WTC11 (cell line): Measurements from ENCODE around the gene HCST. TPM values are rescaled to one million over a fixed set of nuclear protein-coding genes. Genes with fewer than 3 reads are reported as not detected.

ENCODE experiments used
- ATAC-seq: fragments of 200-7000 bp; cut with Tn5 transposase; 2 replicates; pipeline ENCODE4 v1.10.0; 2021; ENCODE audit warnings: mild to moderate bottlenecking, moderate library complexity
- CTCF ChIA-PET: fragments of 300-600 bp; sonication (Branson Sonifier 250); formaldehyde crosslinking; loops from one replicate; lab custom pipeline; 2021; ENCODE audit warnings: antibody characterized with exemption; lab: Charles Lee
- POLR2A ChIA-PET: fragments of 350-600 bp; sonication (Branson Sonifier 250); formaldehyde crosslinking; loops from one replicate; lab custom pipeline; 2021; ENCODE audit warnings: antibody characterized with exemption; lab: Charles Lee
- DNase-seq: peaks from one replicate; pipeline ENCODE4 v3.0.0; 2021; ENCODE audit warnings: low spot score
- H3K27ac Mint-ChIP-seq: 2 replicates; pipeline ENCODE4 v1.8.0; 2021; ENCODE audit warnings: mixed read lengths
- H3K27me3 Mint-ChIP-seq: 2 replicates; pipeline ENCODE4 v1.8.0; 2021; ENCODE audit warnings: low read depth, mild to moderate bottlenecking, moderate library complexity, mixed read lengths
- H3K36me3 Mint-ChIP-seq: 2 replicates; pipeline ENCODE4 v1.8.0; 2021; ENCODE audit warnings: mixed read lengths
- H3K4me1 Mint-ChIP-seq: 2 replicates; pipeline ENCODE4 v1.8.0; 2022; ENCODE audit warnings: mixed read lengths
- H3K4me3 Mint-ChIP-seq: 2 replicates; pipeline ENCODE4 v1.8.0; 2021; ENCODE audit warnings: mild to moderate bottlenecking, moderate library complexity, mixed read lengths
- H3K9me3 Mint-ChIP-seq: 2 replicates; pipeline ENCODE4 v1.8.0; 2021; ENCODE audit warnings: mixed read lengths
- GABPB1 ChIP-seq: sonication (generic); formaldehyde crosslinking; IDR thresholded peaks from 2 replicates; pipeline ENCODE4 v1.8.1; 2023; ENCODE audit warnings: mild to moderate bottlenecking, missing genetic modification reagents
- MYBL2 ChIP-seq: sonication (generic); formaldehyde crosslinking; IDR thresholded peaks from 2 replicates; pipeline ENCODE4 v1.8.1; 2023; ENCODE audit warnings: mild to moderate bottlenecking, moderate library complexity, missing genetic modification reagents
- OVOL2 ChIP-seq: fragments of 250-450 bp; sonication (Bioruptor Pico); IDR thresholded peaks from 2 replicates; pipeline ENCODE4 v1.9.0; 2021; ENCODE audit warnings: mild to moderate bottlenecking, borderline replicate concordance
- TCF7 ChIP-seq: sonication (generic); formaldehyde crosslinking; IDR thresholded peaks from 2 replicates; pipeline ENCODE4 v1.8.0; 2022; ENCODE audit warnings: mild to moderate bottlenecking, low read depth, missing genetic modification reagents, moderate library complexity
- TEAD1 ChIP-seq: sonication (generic); formaldehyde crosslinking; IDR thresholded peaks from 2 replicates; pipeline ENCODE4 v1.8.0; 2022; ENCODE audit warnings: mild to moderate bottlenecking, missing genetic modification reagents
- TEAD4 ChIP-seq: sonication (generic); formaldehyde crosslinking; IDR thresholded peaks from 2 replicates; pipeline ENCODE4 v1.8.0; 2022; ENCODE audit warnings: mild to moderate bottlenecking, missing genetic modification reagents
- ZNF138 ChIP-seq: sonication (generic); formaldehyde crosslinking; conservative IDR thresholded peaks from 2 replicates; pipeline ENCODE4 v1.8.1; 2022; ENCODE audit warnings: mild to moderate bottlenecking, moderate library complexity, missing genetic modification reagents
- ZNF416 ChIP-seq: fragments of 250-450 bp; sonication (Bioruptor Pico); IDR thresholded peaks from 2 replicates; pipeline ENCODE4 v1.9.0; 2021; ENCODE audit warnings: mild to moderate bottlenecking, inconsistent platforms
- ZNF423 ChIP-seq: fragments of 250-450 bp; sonication (Bioruptor Pico); IDR thresholded peaks from 2 replicates; pipeline ENCODE4 v2.1.2; 2022; ENCODE audit warnings: mild to moderate bottlenecking, moderate library complexity
- ZNF671 ChIP-seq: fragments of 250-450 bp; sonication (Bioruptor Pico); IDR thresholded peaks from 2 replicates; pipeline ENCODE4 v1.8.0; 2021; ENCODE audit warnings: mild to moderate bottlenecking
- total RNA-seq: library from RNA; stranded (reverse); gene quantifications from 3 replicates; pipeline ENCODE4 v1.2.3, GENCODE V29; 2021
- TF ChIP-seq, protein P1 (sequence below): sonication (generic); formaldehyde crosslinking; IDR thresholded peaks from 2 replicates; pipeline ENCODE4 v1.8.0; 2023; ENCODE audit warnings: mild to moderate bottlenecking, missing genetic modification reagents
- TF ChIP-seq, protein P2 (sequence below): sonication (generic); formaldehyde crosslinking; IDR thresholded peaks from 2 replicates; pipeline ENCODE4 v1.8.1; 2022; ENCODE audit warnings: mild to moderate bottlenecking, moderate library complexity, missing genetic modification reagents
- TF ChIP-seq, protein P3 (sequence below): fragments of 250-450 bp; sonication (Bioruptor Pico); IDR thresholded peaks from 2 replicates; pipeline ENCODE4 v1.8.0; 2021; ENCODE audit warnings: mild to moderate bottlenecking
- TF ChIP-seq, protein P4 (sequence below): fragments of 250-450 bp; sonication (Bioruptor Pico); conservative IDR thresholded peaks from 2 replicates; pipeline ENCODE4 v1.9.0; 2021; ENCODE audit warnings: mild to moderate bottlenecking
- TF ChIP-seq, protein P5 (sequence below): sonication (generic); formaldehyde crosslinking; IDR thresholded peaks from 2 replicates; pipeline ENCODE4 v1.8.0; 2022; ENCODE audit warnings: mild to moderate bottlenecking, missing genetic modification reagents
- TF ChIP-seq, protein P6 (sequence below): sonication (generic); formaldehyde crosslinking; IDR thresholded peaks from 2 replicates; pipeline ENCODE4 v1.8.1; 2023; ENCODE audit warnings: mild to moderate bottlenecking, missing genetic modification reagents

HCST gene
- total RNA-seq, 1 experiment from 2014 or later: 1.9 TPM

DNA sequence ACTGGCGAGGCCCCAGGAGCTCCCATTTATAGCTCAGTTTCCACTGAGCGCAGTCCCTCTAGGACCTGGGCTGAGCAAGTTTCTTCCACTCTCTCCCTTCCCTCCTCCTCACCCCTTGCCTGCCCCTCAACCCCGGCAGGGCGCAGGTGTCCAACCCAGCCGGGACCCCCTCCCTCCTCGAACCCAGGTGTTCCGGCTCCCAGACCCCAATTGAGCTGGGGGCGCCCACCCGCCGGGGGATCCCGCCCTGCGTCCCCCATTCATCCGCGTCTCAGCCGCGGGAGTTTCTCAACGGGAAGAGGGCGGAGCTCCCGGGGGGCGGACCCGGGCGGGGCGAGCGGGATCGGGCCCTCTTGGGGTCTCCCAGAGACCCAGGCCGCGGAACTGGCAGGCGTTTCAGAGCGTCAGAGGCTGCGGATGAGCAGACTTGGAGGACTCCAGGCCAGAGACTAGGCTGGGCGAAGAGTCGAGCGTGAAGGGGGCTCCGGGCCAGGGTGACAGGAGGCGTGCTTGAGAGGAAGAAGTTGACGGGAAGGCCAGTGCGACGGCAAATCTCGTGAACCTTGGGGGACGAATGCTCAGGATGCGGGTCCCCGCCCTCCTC lies 45.7 kb upstream of the HCST start, which contains the start of gene KIRREL2 (continued):
- TF ChIP-seq, protein P1, sequence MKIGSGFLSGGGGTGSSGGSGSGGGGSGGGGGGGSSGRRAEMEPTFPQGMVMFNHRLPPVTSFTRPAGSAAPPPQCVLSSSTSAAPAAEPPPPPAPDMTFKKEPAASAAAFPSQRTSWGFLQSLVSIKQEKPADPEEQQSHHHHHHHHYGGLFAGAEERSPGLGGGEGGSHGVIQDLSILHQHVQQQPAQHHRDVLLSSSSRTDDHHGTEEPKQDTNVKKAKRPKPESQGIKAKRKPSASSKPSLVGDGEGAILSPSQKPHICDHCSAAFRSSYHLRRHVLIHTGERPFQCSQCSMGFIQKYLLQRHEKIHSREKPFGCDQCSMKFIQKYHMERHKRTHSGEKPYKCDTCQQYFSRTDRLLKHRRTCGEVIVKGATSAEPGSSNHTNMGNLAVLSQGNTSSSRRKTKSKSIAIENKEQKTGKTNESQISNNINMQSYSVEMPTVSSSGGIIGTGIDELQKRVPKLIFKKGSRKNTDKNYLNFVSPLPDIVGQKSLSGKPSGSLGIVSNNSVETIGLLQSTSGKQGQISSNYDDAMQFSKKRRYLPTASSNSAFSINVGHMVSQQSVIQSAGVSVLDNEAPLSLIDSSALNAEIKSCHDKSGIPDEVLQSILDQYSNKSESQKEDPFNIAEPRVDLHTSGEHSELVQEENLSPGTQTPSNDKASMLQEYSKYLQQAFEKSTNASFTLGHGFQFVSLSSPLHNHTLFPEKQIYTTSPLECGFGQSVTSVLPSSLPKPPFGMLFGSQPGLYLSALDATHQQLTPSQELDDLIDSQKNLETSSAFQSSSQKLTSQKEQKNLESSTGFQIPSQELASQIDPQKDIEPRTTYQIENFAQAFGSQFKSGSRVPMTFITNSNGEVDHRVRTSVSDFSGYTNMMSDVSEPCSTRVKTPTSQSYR (CRISPR knock-in tag): no peak
- no peak for TF ChIP-seq ZNF138 (CRISPR knock-in tag)
- TF ChIP-seq, protein P2, sequence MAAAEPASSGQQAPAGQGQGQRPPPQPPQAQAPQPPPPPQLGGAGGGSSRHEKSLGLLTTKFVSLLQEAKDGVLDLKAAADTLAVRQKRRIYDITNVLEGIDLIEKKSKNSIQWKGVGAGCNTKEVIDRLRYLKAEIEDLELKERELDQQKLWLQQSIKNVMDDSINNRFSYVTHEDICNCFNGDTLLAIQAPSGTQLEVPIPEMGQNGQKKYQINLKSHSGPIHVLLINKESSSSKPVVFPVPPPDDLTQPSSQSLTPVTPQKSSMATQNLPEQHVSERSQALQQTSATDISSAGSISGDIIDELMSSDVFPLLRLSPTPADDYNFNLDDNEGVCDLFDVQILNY (CRISPR knock-in tag): peak; percentile 56; the same call in 1 of the 2 replicates
- no peak for TF ChIP-seq ZNF416
- TF ChIP-seq, protein P3, sequence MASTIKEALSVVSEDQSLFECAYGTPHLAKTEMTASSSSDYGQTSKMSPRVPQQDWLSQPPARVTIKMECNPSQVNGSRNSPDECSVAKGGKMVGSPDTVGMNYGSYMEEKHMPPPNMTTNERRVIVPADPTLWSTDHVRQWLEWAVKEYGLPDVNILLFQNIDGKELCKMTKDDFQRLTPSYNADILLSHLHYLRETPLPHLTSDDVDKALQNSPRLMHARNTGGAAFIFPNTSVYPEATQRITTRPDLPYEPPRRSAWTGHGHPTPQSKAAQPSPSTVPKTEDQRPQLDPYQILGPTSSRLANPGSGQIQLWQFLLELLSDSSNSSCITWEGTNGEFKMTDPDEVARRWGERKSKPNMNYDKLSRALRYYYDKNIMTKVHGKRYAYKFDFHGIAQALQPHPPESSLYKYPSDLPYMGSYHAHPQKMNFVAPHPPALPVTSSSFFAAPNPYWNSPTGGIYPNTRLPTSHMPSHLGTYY (CRISPR knock-in tag): no peak
- no peak for TF ChIP-seq TEAD4 (CRISPR knock-in tag)
- TF ChIP-seq, protein P4, sequence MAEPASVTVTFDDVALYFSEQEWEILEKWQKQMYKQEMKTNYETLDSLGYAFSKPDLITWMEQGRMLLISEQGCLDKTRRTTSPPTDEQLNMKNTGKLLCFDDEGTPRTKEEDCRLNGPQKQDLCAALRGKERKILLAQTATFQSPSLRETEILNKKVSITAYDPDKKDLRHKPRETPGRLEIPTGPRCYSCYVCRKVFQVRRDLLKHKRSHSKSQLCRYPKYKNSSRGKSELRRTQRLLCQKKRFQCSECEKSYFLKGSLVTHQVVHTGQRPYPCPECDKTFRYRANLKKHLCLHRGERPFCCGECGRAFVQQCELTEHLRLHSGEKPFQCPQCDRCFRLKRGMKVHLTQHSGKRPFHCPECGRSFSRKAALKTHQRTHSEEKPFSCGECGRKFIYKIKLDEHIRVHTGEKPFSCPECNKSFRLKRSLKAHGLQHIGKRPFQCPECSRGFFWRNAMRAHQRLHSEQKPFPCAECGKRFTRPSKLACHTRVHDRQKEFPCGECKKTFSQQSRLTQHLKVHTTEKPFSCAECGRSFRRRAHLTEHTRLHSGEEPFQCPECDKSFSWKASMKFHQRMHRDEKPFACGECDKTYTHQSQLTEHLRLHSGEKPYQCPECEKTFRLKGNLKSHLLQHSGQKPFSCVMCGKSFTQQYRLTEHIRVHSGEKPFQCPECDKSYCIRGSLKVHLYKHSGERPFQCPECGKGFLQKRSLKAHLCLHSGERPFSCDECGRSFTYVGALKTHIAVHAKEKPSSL (CRISPR knock-in tag): no peak
- TF ChIP-seq ZNF423: no peak
- TF ChIP-seq MYBL2: no peak
- no peak for TF ChIP-seq GABPB1 (CRISPR knock-in tag)
- no peak for TF ChIP-seq TEAD1 (CRISPR knock-in tag)

DNA sequence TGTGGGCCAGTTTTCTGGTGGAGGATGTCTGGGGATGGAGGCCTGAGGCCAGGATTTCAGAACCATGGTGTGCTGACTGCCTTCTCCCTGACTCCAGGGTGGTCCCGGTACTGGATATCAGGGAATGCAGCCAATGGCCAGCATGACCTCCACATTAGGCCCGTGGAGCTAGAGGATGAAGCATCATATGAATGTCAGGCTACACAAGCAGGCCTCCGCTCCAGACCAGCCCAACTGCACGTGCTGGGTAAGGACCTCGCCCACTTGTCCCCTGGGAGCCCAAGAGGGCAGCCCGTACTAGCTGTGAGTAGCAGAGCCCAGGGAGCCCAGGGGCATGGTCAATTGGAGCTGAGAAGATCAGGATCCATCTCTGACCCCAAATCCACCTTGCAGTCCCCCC lies 44.0 kb upstream of the HCST start:
- ChIA-PET POLR2A (no interaction called here), CTCF (interaction anchor here (0.7 kb wide), 1 partner anchor 12 kb away, joined by 5 read pairs; no protein-coding TSS in a partner anchor)
- no peak for DNase-seq
- Mint-ChIP-seq H3K9me3 (no peaks in the 10 kb centered on the region), H3K27me3 (peaks cover 93% of the 10 kb centered on the region), H3K36me3 (no peaks in the 10 kb centered on the region), H3K27ac (no peak overlapping the region), H3K4me1 (peaks cover 28% of the 10 kb centered on the region), H3K4me3 (peak overlapping the region; percentile 32)
- no peak for ATAC-seq
- TF ChIP-seq, protein P5, sequence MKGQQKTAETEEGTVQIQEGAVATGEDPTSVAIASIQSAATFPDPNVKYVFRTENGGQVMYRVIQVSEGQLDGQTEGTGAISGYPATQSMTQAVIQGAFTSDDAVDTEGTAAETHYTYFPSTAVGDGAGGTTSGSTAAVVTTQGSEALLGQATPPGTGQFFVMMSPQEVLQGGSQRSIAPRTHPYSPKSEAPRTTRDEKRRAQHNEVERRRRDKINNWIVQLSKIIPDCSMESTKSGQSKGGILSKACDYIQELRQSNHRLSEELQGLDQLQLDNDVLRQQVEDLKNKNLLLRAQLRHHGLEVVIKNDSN (CRISPR knock-in tag): no peak
- TF ChIP-seq MYBL2 (no peak), TCF7 (no peak), TEAD1 (CRISPR knock-in tag) (no peak), OVOL2 (CRISPR knock-in tag) (no peak), ZNF671 (CRISPR knock-in tag) (no peak)
- TF ChIP-seq, protein P6, sequence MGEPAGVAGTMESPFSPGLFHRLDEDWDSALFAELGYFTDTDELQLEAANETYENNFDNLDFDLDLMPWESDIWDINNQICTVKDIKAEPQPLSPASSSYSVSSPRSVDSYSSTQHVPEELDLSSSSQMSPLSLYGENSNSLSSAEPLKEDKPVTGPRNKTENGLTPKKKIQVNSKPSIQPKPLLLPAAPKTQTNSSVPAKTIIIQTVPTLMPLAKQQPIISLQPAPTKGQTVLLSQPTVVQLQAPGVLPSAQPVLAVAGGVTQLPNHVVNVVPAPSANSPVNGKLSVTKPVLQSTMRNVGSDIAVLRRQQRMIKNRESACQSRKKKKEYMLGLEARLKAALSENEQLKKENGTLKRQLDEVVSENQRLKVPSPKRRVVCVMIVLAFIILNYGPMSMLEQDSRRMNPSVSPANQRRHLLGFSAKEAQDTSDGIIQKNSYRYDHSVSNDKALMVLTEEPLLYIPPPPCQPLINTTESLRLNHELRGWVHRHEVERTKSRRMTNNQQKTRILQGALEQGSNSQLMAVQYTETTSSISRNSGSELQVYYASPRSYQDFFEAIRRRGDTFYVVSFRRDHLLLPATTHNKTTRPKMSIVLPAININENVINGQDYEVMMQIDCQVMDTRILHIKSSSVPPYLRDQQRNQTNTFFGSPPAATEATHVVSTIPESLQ: no peak
